GM21723 (cell line): Measurements from ENCODE around the gene GLUD1.
"Not testable (repeated sequence)": the region's sequence is repeated elsewhere in the genome, so short reads cannot be mapped to it uniquely, and the experiment has no call there.

Experiments
- ATAC-seq: cut with Tn5 transposase; IDR thresholded peaks from one replicate; pipeline ENCODE4 v1.9.1; 2021; ENCODE audit warnings: mild to moderate bottlenecking, moderate library complexity; ENCODE audit not compliant: unreplicated experiment

The GLUD1 gene

DNA sequence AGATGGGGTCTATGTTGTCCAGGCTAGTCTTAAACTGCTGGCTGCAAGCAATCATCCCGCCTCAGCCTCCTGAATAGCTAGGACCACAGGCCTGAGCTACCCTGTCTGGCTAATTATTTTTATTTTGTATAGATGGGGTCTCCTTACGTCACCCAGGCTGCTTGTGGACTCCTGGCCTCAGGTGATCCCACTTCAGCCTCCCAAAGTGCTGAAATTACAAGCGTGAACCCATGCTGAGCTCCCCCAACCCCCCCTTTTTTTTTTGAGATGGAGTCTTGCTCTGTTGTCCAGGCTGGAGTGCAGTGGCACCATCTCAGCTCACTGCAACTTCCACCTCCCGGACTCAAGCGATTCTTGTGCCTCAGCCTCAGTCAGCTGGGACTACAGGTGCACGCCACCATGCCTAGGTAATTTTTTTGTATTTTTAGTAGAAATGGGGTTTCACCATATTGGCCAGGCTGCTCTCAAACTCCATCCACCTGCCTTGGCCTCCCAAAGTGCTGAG lies 49.2 kb downstream of the GLUD1 start:
- ATAC-seq, result no peak

DNA sequence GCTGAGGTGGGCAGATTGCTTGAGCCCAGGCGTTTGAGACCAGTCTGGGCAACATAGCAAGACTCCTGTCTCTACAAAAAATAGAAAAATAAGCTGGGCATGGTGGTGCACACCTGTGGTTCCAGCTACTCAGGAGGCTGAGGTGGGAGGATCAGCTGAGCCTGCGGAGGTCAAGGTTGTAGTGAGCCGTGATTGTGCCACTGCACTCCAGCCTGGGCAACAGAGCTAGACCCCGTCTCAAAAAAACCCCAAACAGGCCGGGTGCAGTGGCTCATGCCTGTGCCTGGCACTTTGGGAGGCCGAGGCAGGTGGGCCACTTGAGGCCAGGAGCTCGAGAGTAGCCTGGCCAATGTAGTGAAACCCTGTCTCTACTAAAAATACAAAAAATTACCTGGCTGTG lies 51.1 kb downstream of the GLUD1 start:
- not testable (repeated sequence) for ATAC-seq

DNA sequence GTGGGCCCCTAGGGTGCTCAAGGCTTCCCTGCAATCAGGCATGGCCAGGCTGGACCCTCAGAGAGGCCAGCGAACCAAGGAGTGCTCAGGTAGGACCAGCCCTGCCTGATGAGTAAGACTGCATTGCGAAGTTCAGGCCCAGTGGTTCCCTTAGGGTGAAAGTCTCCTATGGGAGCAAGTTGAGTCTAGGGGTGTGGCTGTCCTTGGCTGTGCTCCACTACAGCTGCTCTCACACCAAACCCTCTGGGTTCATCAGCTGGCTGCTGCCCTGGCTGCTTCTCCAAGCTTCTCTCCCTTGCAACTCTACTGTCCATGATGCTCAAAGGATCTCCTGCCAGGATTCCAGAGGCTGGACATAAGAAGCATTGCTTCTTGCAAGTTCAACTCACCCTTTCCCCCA lies 55.9 kb downstream of the GLUD1 start:
- ATAC-seq, result no peak

- no peak for ATAC-seq
Measured at GRCh38 chr10:87038286-87038717, 56.3 kb downstream of the GLUD1 start.

DNA sequence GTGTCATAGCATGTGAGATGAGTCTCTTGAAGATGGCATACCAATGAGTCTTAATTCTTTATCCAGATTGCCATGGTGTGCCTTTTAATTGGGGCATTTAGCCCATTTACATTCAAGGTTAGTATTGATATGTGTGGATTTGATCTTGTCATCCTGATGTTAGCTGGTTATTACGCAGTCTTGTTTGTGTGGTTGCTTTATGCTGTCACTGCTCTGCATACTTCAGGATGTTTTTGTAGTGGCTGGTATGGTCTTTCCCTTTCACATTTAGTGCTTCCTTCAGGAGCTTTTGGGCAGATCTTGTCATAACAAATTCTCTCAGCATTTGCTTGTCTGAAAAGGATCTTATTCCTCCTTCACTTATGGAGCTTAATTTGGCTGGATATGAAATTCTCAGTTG lies 58.0 kb downstream of the GLUD1 start:
- ATAC-seq, result no peak

DNA sequence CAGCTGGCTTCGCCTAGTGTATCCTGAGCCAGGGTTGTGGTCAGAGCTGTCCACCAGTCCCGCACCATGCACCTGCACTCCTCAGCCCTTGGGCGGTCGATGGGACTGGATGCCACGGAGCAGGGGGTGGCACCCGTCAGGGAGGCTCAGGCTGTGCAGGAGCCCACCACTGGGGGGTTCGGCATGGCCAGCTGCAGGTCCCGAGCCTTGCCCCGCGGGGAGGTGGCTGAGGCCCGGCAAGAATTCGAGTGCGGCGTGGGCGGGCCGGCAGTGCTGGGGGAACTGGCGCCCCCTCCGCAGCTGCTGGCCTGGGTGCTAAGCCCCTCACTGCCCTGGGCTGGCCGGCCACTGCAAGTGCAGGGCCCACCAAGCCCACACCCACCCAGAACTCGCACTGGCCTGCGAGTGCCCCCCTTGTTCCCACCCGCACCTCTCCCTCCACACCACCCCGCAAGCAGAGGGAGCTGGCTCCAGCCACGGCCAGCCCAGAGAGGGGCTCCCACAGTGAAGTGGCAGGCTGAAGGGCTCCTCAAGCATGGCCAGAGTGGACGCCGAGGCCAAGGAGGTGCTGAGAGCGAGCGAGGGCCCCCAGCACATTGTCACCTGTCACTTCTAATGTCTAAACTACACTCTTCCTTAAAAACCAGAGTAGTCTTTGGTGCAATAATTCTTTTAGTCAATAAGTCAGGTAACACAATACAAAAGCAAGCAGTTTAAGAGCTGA lies 63.6 kb downstream of the GLUD1 start:
- ATAC-seq, result no peak

- not testable (repeated sequence) for ATAC-seq
Measured at GRCh38 chr10:87030419-87030818, 64.2 kb downstream of the GLUD1 start.

DNA sequence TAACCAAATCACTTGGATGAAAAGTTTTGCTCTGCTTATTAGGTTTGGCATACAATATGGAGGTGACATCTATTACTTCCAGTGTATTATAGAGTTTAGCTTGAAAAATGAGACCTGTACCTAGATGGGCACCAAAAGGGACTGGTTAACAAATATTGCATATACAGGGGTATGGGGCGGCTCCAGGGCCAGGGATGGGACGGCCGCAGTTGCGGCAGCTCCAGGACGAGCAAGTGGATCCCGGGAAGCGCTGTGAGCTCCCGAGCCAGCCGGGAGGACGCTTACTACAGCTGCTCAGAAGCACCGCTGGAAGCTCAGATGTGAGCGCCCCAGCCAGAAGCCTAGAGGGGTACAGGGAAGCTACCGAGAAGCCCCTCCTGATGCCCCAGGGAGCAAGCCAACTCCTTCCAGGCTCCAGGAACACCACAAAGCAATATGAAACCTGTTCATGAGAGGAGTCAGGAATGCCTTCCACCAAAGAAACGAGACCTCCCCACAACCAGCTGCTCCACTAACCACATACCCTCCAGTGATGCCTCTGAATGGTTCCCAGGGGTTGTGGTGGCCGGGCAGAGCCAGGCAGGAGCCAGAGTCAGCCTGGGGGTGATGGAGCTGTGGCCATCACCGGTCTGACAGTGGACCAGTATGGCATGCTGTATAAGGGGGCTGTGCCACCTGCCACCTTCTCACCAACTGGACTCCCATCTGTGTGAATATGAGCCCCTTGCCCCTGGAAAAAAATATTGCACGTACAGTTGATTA lies 67.7 kb downstream of the GLUD1 start:
- ATAC-seq, result not testable (repeated sequence)

GRCh38 chr10:87025285-87025958 lies 69.2 kb downstream of the GLUD1 start:
- ATAC-seq, result not testable (repeated sequence)

GRCh38 chr10:87020056-87020455 lies 74.6 kb downstream of the GLUD1 start, which contains the start of gene FAM25A:
Gene FAM25A (plus strand): TSS chr10:87020294. CDS start chr10:87020325, 31 bp downstream.
- not testable (repeated sequence) for ATAC-seq

- not testable (repeated sequence) for ATAC-seq
Measured at GRCh38 chr10:87019504-87019903, 75.1 kb downstream of the GLUD1 start.

DNA sequence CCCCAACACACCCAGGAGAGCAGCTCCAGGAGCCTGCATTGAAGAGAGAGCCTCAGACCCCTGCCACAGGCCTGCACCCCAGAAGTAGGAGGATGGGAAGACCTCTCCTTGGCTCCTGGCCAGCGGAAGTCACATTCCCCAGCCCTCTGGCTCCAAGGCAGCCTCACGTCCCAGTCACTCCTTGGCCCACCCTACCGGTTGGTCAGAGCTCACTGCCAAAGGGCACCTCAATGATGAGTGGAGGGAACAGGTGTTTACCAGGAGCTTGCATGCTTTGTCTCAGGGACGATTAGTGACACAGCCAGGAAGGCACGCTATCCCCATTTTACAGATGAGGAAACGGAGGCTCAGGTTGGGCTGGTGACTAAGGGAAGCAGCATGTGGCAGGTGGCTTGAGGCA lies 75.6 kb downstream of the GLUD1 start:
- ATAC-seq, result not testable (repeated sequence)

DNA sequence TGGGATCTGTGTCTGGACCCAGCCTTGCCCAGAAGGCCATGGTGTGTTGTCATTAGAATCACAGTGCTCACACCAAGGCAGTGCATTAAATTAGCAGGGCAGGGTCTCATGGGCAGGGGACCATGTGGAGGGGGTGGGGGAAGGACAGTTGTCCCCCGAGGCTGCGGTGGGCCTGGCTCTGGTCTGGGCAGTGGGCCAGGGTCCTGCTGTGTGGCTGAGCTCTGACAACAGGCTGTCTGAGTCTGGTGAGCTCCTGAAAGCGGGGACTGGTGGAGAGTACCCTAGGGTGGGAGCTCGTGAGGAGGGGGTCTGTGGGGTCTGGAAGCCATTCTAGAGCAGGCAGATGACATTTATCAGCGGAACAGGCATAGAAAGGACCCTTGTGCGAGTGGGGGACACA lies 76.5 kb downstream of the GLUD1 start:
- not testable (repeated sequence) for ATAC-seq

GRCh38 chr10:87014986-87015716 lies 79.5 kb downstream of the GLUD1 start:
- ATAC-seq, result not testable (repeated sequence)

DNA sequence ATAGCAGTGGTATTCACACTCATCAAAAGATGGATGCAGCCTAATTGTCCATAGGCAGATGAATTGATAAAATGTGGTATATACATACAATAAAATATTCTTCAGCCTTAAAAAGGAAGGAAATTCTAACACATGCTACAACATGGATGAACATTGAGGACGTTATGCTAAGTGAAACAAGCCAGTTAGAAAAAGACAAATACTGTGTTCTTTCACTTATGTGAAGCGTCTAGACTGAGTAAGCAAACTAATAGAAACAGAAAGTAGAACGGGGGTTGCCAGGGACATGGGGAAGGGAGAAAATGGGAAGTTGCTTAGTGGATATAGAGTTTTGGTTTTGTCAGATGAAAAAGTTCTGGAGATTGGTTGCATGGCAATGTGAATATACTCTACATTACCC lies 81.1 kb downstream of the GLUD1 start:
- ATAC-seq, result not testable (repeated sequence)

DNA sequence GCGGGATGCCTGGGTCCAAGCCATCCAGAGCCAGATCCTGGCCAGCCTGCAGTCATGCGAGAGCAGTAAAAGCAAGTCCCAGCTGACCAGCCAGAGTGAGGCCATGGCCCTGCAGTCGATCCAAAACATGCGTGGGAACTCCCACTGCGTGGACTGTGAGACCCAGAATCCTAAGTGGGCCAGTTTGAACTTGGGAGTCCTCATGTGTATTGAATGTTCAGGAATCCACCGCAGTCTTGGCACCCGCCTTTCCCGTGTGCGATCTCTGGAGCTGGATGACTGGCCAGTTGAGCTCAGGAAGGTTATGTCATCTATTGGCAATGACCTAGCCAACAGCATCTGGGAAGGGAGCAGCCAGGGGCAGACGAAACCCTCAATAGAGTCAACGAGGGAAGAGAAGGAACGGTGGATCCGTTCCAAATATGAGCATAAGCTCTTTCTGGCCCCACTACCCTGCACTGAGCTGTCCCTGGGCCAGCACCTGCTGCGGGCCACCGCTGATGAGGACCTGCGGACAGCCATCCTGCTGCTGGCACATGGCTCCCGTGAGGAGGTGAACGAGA lies 85.4 kb downstream of the GLUD1 start:
- ATAC-seq, result not testable (repeated sequence)

- not testable (repeated sequence) for ATAC-seq
Measured at GRCh38 chr10:87008303-87008702, 86.3 kb downstream of the GLUD1 start.

DNA sequence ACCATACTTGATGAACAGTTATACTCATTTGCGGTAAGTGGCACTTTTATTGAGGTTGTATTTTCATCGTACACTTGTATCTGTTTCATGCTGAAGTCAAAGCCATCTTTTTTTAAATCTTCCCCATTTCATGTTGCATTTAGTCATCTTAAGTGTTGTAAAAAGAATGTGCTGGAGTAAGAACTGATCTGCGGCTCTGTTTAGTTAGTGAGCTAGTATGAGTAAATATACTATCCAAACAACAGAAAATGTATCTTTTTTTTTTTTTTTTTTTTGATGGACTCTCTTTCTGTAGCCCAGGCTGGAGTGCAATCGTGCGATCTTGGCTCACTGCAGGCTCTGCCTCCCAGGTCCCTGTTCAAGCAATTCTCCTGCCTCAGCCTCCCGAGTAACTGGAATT lies 87.0 kb downstream of the GLUD1 start:
- not testable (repeated sequence) for ATAC-seq

GRCh38 chr10:87007124-87007523 lies 87.5 kb downstream of the GLUD1 start:
- not testable (repeated sequence) for ATAC-seq

- no peak for ATAC-seq
Measured at GRCh38 chr10:87000491-87000890, 94.2 kb downstream of the GLUD1 start.
